HL-60 (cell line): Measurements from ENCODE around the gene AGMO.

Experiments used
- CTCF ChIP-seq: IDR thresholded peaks from one replicate; pipeline ENCODE4 v1.5.1; 2011; ENCODE audit warnings: low read length, control low read depth, inconsistent platforms; ENCODE audit not compliant: insufficient read depth
- GABPA ChIP-seq: IDR thresholded peaks from 2 replicates; pipeline ENCODE4 v1.6.1; 2012; ENCODE audit warnings: low read depth
- POLR2AphosphoS5 ChIP-seq: IDR thresholded peaks from 2 replicates; pipeline ENCODE4 v1.6.1; 2012; ENCODE audit warnings: low read depth
- REST ChIP-seq: IDR thresholded peaks from 2 replicates; pipeline ENCODE4 v1.6.1; 2012; ENCODE audit warnings: low read depth; ENCODE audit not compliant: insufficient replicate concordance

GRCh38 chr7:15478401-15478800, 83.4 kb downstream of the AGMO start:
- TF ChIP-seq CTCF (no peak), POLR2AphosphoS5 (no peak), REST (no peak), GABPA (no peak)
